ENCODE measurements around the gene LIFR. TPM values are rescaled to one million over a fixed set of nuclear protein-coding genes. Genes with fewer than 3 reads are reported as not detected.

Gene LIFR
- polyA plus RNA-seq, 4 donors: 53.7 to 81.1 (median 75.8) TPM

GRCh38 chr5:38447786-38448185 lies 108.7 kb downstream of the LIFR start:
- DNase-seq (ENCODE audit: low read depth in 4 of 4, low spot score in 3 of 4): no peak

DNA sequence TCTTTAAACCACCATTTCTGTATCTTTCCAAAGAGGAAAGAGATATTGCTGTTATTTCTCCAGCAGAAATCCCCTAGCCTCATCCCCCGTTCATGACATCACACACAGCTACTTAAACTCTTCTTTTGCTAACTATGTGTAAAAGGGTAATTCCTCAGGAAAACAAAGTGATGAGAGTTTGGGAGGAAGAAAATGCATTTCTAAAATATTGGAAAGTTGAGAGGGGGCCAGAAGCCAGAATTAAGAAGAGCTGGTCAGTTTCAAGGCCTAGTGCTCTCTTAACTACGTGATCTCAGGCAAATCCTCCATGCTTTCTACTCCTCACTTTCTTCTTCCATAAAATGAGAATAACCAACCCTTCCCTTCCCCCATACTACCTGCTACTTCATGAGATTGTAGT lies 109.4 kb downstream of the LIFR start:
- no peak for DNase-seq (ENCODE audit: low read depth in 4 of 4, low spot score in 3 of 4)

DNA sequence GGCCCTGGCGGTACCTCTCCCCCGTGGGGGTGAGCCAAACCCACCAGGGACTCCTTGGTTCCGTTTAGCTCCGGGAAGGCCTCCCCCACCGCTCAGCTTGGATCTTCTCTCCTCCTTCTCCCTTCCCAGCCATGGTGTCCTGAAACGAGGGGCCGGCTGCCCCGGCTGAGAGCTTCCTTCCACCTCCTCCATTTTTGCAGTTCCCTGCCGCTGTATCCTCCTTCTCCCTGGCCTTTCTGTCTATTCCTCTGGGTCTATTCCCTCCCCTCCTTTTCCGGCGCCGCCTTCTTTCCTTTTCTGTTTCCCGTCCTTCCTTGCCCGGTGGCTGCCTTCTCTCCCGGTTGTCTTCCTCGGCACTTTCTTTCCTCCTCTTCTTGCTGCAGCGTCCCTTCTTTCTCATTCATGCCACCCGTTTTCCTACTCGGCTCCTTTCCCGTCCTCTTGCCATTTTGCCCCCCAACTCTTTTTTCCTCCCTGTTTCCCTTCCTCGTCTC lies 110.4 kb downstream of the LIFR start:
- DNase-seq (ENCODE audit: low read depth in 4 of 4, low spot score in 3 of 4): no peak

GRCh38 chr5:38445374-38446028 lies 110.9 kb downstream of the LIFR start:
- no peak for DNase-seq (ENCODE audit: low read depth in 4 of 4, low spot score in 3 of 4)

GRCh38 chr5:38443390-38443789 lies 113.1 kb downstream of the LIFR start:
- DNase-seq (ENCODE audit: low read depth in 4 of 4, low spot score in 3 of 4): no peak

GRCh38 chr5:38442247-38442573 lies 114.2 kb downstream of the LIFR start:
- DNase-seq (ENCODE audit: low read depth in 4 of 4, low spot score in 3 of 4): no peak

DNA sequence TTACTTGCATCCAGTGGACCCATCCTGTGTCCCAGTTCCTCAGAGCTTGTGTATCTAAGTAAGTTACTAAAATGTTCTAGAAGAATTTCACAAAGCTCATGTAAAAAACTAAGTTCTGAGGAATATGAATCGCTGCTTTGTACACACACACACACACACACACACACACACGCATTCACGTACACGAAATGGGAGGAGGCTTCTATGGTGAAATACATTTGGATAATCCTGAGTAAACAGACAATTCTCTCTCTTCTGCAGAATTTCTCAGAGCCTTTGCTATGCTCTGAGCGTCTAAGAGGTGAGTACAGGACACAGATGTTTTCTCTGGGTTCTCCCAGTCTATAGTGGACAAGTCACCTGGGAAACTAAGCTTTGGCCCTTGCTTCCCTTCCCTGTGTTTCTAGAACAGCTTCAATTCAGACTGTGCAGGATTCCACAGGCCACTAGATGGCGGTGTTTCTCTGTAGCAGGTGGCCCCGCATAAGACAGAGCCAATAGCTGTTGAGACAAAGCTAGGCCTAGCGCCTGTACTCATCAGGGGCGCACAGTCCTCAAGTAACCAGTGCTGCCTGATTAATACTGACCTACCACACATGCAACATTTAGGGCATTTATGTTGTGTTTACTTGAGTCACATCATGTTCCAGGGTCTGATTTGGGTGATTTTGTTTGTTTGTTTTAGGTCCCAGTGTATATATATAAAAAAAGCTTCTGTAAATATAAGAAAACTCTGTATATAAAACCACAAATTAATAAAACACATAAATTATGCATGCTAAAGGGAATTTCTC lies 114.8 kb downstream of the LIFR start:
- DNase-seq (ENCODE audit: low read depth in 4 of 4, low spot score in 3 of 4): peak; percentile 73 to 89 (median 86)

DNA sequence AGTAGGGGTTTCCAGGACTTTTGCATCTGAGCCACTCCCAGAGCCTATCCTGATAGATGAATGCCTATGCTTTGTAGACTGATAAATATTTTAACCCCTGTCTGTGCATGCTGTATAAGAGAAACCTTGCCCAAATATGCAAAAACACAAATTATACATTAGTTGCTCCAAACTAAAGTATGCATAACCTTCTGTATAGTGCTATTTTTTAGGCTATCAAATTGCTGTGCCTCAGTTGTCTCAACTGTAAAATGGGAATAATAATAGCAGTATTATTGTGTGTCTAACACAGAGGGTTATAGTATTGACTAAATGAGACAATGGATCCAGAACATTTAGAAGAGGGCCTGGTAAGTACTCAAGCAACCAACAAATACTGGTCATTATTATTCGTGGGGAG lies 117.7 kb downstream of the LIFR start:
- DNase-seq (ENCODE audit: low read depth in 4 of 4, low spot score in 3 of 4): no peak

DNA sequence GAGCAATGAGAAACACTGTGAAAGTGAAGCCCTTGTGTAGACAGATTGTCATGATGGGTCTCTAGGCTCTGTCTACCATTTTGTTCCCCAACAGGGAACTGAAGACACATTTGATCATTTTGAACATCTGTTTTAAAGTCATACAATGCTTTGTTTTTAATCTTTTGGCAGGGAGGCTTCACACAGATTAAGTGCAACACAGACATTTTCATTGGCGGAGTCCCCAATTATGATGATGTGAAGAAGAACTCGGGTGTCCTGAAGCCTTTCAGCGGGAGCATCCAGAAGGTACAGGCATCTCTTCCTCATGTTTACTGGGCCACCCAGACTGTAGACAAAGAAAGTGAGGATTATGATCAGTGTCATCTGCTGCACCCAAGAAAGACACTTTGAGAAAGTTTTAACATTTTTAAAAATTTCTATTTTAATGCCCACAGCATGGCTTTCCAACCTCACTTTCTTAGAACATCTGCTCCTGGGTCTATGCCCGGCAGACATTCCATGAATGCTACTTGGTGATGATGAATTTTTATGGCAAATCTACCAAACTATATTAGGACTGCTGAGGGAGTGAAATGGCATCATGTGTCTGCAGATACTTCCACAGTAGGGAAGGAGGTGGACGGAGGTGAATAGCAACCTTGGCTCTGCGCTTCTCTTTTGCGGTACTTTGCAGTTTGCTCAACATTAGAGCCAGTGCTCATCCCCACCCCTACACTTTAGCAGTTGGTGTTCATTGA lies 121.3 kb downstream of the LIFR start:
- DNase-seq (ENCODE audit: low read depth in 4 of 4, low spot score in 3 of 4): no peak

DNA sequence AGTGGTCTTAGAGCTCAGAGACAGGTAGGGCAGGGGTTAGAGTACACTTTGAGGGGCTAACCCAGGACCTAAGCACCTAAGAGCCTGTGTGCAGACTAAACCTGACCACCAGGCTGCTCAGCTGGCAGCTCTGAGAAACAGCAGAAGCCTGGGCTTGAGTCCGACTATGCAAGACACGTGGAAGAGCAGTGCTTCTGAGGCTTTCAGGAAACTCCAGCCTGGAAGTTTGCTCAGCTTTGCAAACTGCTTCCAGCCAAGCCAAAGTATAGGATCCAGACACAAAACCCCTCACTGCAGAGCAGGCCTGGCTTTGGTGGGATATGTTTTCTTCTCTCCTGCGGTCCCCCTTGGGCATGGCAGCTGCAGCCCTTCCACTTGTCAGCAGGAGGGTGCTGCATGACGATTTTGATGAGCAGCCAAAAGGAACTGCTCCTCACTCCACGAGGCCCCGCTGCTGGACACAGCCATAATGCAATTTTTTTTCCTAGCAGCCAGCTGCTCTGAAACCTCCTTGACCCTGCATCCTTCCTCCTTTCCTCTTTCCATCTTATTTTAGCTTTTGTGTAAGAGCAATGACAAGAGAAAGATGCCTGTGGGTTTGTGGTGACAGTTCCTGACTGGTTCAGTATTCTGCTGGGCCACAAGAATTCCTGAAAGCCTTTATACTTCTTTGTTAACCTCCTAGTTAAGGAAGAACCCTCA lies 123.1 kb downstream of the LIFR start:
- DNase-seq (ENCODE audit: low read depth in 4 of 4, low spot score in 3 of 4): peak; percentile 46 to 69 (median 59)

GRCh38 chr5:38431242-38431853 lies 125.1 kb downstream of the LIFR start:
- DNase-seq (ENCODE audit: low read depth in 4 of 4, low spot score in 3 of 4): no peak

DNA sequence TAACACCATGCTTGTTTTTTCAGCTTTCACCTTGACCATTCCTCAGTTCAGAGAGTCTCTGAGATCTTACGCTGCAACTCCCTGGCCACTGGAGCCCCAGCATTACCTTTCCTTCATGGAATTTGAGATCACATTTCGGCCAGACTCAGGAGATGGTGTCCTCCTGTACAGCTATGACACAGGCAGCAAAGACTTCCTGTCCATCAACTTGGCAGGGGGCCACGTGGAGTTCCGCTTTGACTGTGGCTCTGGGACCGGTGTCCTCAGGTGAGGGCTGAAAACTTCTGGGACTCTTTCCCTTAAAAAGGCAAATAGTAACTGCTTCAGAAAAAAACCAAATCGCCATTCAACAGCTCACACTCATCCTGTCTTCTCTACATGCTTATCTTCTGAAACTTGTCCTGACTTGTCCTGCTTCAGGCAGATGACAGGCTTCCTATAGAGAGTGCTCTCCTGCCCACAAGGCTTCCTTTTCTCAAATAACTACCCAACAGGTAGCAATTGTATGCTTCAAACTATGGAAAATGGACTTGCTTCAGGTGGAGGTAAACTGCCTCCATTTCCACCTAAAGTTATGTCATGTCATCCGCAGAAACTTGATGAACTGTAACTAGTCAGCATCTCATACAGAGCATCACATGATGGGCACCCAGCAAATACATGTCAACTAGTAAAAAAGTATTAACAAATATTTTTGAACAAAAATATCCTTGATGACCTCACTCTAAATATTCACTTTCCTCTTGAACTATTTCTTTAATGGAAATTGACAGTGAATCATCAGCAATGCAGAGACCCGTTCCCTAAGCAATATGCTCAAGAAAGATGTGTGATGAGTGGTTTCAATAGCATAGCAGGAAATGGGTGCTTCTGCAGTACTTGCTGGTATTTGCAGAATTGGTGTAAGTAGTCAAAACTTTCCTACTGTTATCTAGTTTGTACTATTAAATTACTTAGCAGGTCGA lies 129.2 kb downstream of the LIFR start:
- no peak for DNase-seq (ENCODE audit: low read depth in 4 of 4, low spot score in 3 of 4)

DNA sequence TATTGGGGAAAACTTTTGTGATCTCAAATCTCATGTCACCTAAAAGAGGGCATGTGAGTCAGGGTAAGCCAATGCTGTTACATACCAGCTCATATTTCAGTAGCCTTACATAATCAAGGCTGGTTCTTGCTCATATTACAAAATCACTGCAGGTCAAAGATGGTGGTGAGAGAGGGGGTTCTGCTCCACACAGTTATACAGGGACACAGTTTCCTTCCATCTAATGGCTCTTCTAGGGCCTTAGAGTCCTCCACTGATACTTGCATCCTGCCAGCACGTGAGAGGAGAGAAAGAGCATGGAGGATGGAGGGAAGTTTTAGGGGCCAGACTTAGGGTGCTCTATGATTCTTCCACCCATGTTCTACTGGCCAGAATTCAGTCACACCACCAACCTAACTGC lies 130.0 kb downstream of the LIFR start:
- DNase-seq (ENCODE audit: low read depth in 4 of 4, low spot score in 3 of 4): no peak

Measured in left renal pelvis (tissue), 4 donors.